ENCODE measurements around the gene TFG. TPM values are rescaled to one million over a fixed set of nuclear protein-coding genes. Genes with fewer than 3 reads are reported as not detected.

The TFG gene
- total RNA-seq, 1 donor from 2014 or later: 59.6 TPM

DNA sequence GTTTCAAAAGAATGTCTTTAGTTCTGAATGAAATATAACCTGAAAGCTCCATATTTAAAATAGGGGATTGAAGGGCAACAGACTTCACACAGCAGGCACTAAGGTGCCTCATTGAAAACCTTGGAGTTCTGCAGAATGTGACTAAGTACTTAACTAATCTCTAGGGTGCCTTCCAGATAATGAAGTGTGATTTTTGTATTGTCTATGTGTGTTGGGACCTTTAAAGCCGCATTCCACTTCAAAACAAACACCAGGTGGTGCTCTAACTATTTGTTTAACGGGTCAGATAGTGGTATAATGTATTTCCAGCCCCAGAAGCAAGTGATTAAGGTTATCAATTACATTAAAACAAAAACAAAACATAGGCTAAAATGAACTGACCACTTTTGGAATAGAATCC lies 28.0 kb downstream of the TFG start:
- intact Hi-C loops (cut with DNase I): no loop called here
- Histone ChIP-seq H3K4me3 (no peak overlapping the region), H3K9me3 (no peaks in the 10 kb centered on the region), H3K4me1 (no peaks in the 10 kb centered on the region), H3K27me3 (no peaks in the 10 kb centered on the region), H3K36me3 (peaks cover 94% of the 10 kb centered on the region), H3K27ac (no peak overlapping the region)
- TF ChIP-seq, protein P1, sequence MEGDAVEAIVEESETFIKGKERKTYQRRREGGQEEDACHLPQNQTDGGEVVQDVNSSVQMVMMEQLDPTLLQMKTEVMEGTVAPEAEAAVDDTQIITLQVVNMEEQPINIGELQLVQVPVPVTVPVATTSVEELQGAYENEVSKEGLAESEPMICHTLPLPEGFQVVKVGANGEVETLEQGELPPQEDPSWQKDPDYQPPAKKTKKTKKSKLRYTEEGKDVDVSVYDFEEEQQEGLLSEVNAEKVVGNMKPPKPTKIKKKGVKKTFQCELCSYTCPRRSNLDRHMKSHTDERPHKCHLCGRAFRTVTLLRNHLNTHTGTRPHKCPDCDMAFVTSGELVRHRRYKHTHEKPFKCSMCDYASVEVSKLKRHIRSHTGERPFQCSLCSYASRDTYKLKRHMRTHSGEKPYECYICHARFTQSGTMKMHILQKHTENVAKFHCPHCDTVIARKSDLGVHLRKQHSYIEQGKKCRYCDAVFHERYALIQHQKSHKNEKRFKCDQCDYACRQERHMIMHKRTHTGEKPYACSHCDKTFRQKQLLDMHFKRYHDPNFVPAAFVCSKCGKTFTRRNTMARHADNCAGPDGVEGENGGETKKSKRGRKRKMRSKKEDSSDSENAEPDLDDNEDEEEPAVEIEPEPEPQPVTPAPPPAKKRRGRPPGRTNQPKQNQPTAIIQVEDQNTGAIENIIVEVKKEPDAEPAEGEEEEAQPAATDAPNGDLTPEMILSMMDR (IDR thresholded peaks at IDR 0.05): peak; percentile 32
- DNase-seq: no peak
- peak; percentile 44 for ATAC-seq

- TF ChIP-seq, protein P1 (IDR thresholded peaks at IDR 0.05): no peak
- intact Hi-C loops (cut with DNase I): no loop called here
- Histone ChIP-seq H3K9me3 (no peaks in the 10 kb centered on the region), H3K36me3 (peaks cover 95% of the 10 kb centered on the region), H3K4me1 (no peaks in the 10 kb centered on the region), H3K27ac (no peak overlapping the region), H3K27me3 (no peaks in the 10 kb centered on the region), H3K4me3 (no peak overlapping the region)
- DNase-seq (no peak), ATAC-seq (no peak)
These were observed 30.9 kb downstream of the TFG start for GRCh38 chr3:100740207-100740606.

DNA sequence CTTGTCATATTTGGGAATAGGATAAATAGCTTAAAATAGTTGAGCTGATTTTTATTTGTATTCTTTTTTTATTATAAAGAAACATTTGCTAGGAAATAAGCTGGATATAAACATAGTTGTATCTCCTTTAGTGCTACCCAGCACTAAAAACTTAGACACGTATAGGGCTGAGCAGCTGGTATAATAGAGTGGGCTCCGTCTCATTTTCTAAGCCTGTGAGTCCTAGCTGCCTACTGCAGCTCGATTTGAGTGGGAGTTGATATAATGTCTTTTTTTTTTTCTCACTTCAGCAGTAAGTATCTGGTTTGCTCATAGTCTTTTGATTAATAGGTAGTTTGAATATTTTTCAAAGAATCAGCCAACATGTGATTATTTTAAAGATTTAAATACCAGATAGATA lies 34.2 kb downstream of the TFG start:
- Histone ChIP-seq H3K36me3 (peaks cover 94% of the 10 kb centered on the region), H3K9me3 (no peaks in the 10 kb centered on the region), H3K27ac (no peak overlapping the region), H3K4me3 (no peak overlapping the region), H3K27me3 (no peaks in the 10 kb centered on the region), H3K4me1 (no peaks in the 10 kb centered on the region)
- TF ChIP-seq, protein P1 (IDR thresholded peaks at IDR 0.05): no peak
- DNase-seq (no peak), ATAC-seq (no peak)
- intact Hi-C loops (cut with DNase I): no loop called here

DNA sequence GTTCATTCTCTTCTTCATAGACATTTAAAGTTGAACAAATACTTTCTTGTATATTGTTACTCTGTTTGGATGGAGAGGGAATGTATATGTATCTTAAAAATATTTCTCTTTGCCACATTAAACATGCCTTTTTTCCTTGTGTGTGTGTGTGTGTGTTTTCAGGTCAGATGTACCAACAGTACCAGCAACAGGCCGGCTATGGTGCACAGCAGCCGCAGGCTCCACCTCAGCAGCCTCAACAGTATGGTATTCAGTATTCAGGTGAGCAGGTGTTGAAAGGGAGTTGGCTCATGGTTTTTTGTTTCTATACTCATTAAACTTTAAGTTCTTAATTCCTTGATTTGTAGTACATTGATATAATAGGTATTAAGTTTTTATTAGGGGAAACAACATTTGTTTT lies 35.4 kb downstream of the TFG start:
- Histone ChIP-seq H3K27me3 (no peaks in the 10 kb centered on the region), H3K4me1 (no peaks in the 10 kb centered on the region), H3K4me3 (no peak overlapping the region), H3K36me3 (peaks cover 94% of the 10 kb centered on the region), H3K27ac (no peak overlapping the region), H3K9me3 (no peaks in the 10 kb centered on the region)
- TF ChIP-seq, protein P1 (IDR thresholded peaks at IDR 0.05): no peak
- no peak for ATAC-seq
- intact Hi-C loops (cut with DNase I): no loop called here
- DNase-seq: no peak

DNA sequence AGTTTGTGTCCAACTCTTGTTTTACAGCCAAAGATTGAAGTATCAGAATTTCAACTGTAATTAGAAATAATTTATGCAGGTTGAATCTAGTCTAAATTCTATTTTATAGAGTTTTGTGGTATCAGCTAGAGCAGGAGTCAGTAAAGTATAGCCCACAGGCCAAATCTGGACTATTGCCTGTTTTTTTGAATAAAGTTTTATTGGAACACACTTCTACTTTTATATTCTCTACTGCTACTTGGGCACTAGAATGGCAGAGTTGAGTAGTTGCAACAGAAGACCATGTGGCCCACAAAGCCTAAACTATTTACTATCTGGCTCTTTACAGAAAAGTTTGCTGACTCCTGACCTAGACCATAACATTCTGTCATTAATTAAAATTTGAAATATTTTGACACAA lies 36.3 kb downstream of the TFG start:
- intact Hi-C loops (cut with DNase I): no loop called here
- ATAC-seq (no peak), DNase-seq (no peak)
- TF ChIP-seq, protein P1 (IDR thresholded peaks at IDR 0.05): no peak
- H3K4me3 ChIP-seq: no peak overlapping the region
- H3K9me3 ChIP-seq: no peaks in the 10 kb centered on the region
- H3K27me3 ChIP-seq: no peaks in the 10 kb centered on the region
- H3K4me1 ChIP-seq: no peaks in the 10 kb centered on the region
- H3K27ac ChIP-seq: no peak overlapping the region
- H3K36me3 ChIP-seq: peaks cover 93% of the 10 kb centered on the region

- Histone ChIP-seq H3K36me3 (peaks cover 93% of the 10 kb centered on the region), H3K27ac (no peak overlapping the region), H3K9me3 (no peaks in the 10 kb centered on the region), H3K27me3 (no peaks in the 10 kb centered on the region), H3K4me3 (no peak overlapping the region), H3K4me1 (no peaks in the 10 kb centered on the region)
- TF ChIP-seq, protein P1 (IDR thresholded peaks at IDR 0.05): no peak
- ATAC-seq: no peak
- no peak for DNase-seq
- intact Hi-C loops (cut with DNase I): no loop called here
These were observed 36.8 kb downstream of the TFG start for GRCh38 chr3:100746092-100746491.

All from upper lobe of right lung (tissue), 1 donor.